Activated CD4-positive, alpha-beta memory T cell treated with anti-CD3 and anti-CD28 coated beads, Interleukin-2, amount 10 ng/mL, durations not matched to agents 7 days and 5 days (primary cell): Measurements from ENCODE around the gene GID8. TPM values are rescaled to one million over a fixed set of nuclear protein-coding genes. Genes with fewer than 3 reads are reported as not detected.

Experiments
- CTCF ChIA-PET: fragments of 350-600 bp; sonication (Branson Sonifier 250); formaldehyde crosslinking; loops from one replicate; lab custom pipeline; 2021; ENCODE audit warnings: antibody characterized with exemption, inconsistent platforms; lab: Charles Lee
- POLR2A ChIA-PET: fragments of 350-600 bp; sonication (Branson Sonifier 250); formaldehyde crosslinking; loops from one replicate; lab custom pipeline; 2021; ENCODE audit warnings: antibody characterized with exemption; lab: Charles Lee
- DNase-seq: peaks from one replicate; pipeline ENCODE4 v3.0.0-alpha.2; 2020
- H3K27ac Mint-ChIP-seq: one replicate; pipeline ENCODE4 v1.8.0; 2021; ENCODE audit warnings: mild to moderate bottlenecking, mixed read lengths
- H3K27me3 Mint-ChIP-seq: one replicate; pipeline ENCODE4 v1.8.0; 2021; ENCODE audit warnings: mixed read lengths
- H3K36me3 Mint-ChIP-seq: one replicate; pipeline ENCODE4 v1.8.0; 2021; ENCODE audit warnings: low read depth, mixed read lengths
- H3K4me1 Mint-ChIP-seq: one replicate; pipeline ENCODE4 v1.8.0; 2021; ENCODE audit warnings: mixed read lengths
- H3K4me3 Mint-ChIP-seq: one replicate; pipeline ENCODE4 v1.8.0; 2021; ENCODE audit warnings: mild to moderate bottlenecking, mixed read lengths
- H3K9me3 Mint-ChIP-seq: one replicate; pipeline ENCODE4 v1.8.0; 2021; ENCODE audit warnings: mixed read lengths
- total RNA-seq, 2 experiments: library from RNA; stranded (reverse); gene quantifications; one replicate each; pipeline ENCODE4 v1.2.3, GENCODE V29; 2021

Gene GID8
- total RNA-seq, 2 experiments from 2014 or later: 31.9 to 32.8 TPM

- ChIA-PET POLR2A (interaction anchor here (0.9 to 7.2 kb wide), 11 partner anchors 13 to 790 kb away, joined by 3 to 230 read pairs (median 5); partner anchors contain the start of gene DIDO1), CTCF (interaction anchor here (1.0 to 3.2 kb wide), 8 partner anchors 10 to 35 kb away, joined by 3 to 16 read pairs (median 10); no protein-coding TSS in a partner anchor)
- Mint-ChIP-seq H3K27ac (peak overlapping the region; percentile 94), H3K4me3 (peak overlapping the region; percentile 99), H3K27me3 (no peaks in the 10 kb centered on the region), H3K36me3 (peaks cover 30% of the 10 kb centered on the region), H3K4me1 (peaks cover 40% of the 10 kb centered on the region), H3K9me3 (no peaks in the 10 kb centered on the region)
- DNase-seq: peak; percentile 98
Observed at GRCh38 chr20:62937268-62938104, 461 bp upstream of the GID8 start.

GRCh38 chr20:62940875-62941274 is 2.9 kb downstream of the GID8 start:
- Mint-ChIP-seq H3K4me3 (no peak overlapping the region), H3K4me1 (peaks cover 31% of the 10 kb centered on the region), H3K27ac (no peak overlapping the region), H3K36me3 (peaks cover 59% of the 10 kb centered on the region), H3K9me3 (no peaks in the 10 kb centered on the region), H3K27me3 (no peaks in the 10 kb centered on the region)
- ChIA-PET POLR2A (no interaction called here), CTCF (interaction anchor here (0.7 kb wide), 1 partner anchor 68 kb away, joined by 3 read pairs; no protein-coding TSS in a partner anchor)
- DNase-seq: no peak

GRCh38 chr20:62941792-62942191 is 3.8 kb downstream of the GID8 start:
- H3K27me3 Mint-ChIP-seq: no peaks in the 10 kb centered on the region
- peaks cover 29% of the 10 kb centered on the region for H3K4me1 Mint-ChIP-seq
- H3K4me3 Mint-ChIP-seq: no peak overlapping the region
- H3K36me3 Mint-ChIP-seq: peaks cover 64% of the 10 kb centered on the region
- ChIA-PET POLR2A (no interaction called here), CTCF (no interaction called here)
- no peak overlapping the region for H3K27ac Mint-ChIP-seq
- no peaks in the 10 kb centered on the region for H3K9me3 Mint-ChIP-seq
- no peak for DNase-seq

GRCh38 chr20:62942456-62942855 is 4.5 kb downstream of the GID8 start:
- POLR2A ChIA-PET: interaction anchor here (1.1 kb wide), 1 partner anchor 12 kb away, joined by 3 read pairs; no protein-coding TSS in a partner anchor

GRCh38 chr20:62943396-62943795 is 5.4 kb downstream of the GID8 start:
- H3K36me3 Mint-ChIP-seq: peaks cover 74% of the 10 kb centered on the region
- no peak overlapping the region for H3K27ac Mint-ChIP-seq
- no peaks in the 10 kb centered on the region for H3K27me3 Mint-ChIP-seq
- no peaks in the 10 kb centered on the region for H3K9me3 Mint-ChIP-seq
- no peak for DNase-seq
- peaks cover 23% of the 10 kb centered on the region for H3K4me1 Mint-ChIP-seq
- CTCF ChIA-PET: no interaction called here
- POLR2A ChIA-PET: interaction anchor here (1.1 kb wide), 1 partner anchor 11 kb away, joined by 3 read pairs; no protein-coding TSS in a partner anchor
- no peak overlapping the region for H3K4me3 Mint-ChIP-seq

More at GRCh38 chr20:62942456-62942855, 4.5 kb downstream of the GID8 start:
- Mint-ChIP-seq H3K9me3 (no peaks in the 10 kb centered on the region), H3K36me3 (peaks cover 68% of the 10 kb centered on the region), H3K27me3 (no peaks in the 10 kb centered on the region), H3K4me1 (peaks cover 26% of the 10 kb centered on the region), H3K27ac (no peak overlapping the region), H3K4me3 (no peak overlapping the region)
- no peak for DNase-seq
- CTCF ChIA-PET: no interaction called here

GRCh38 chr20:62944184-62944583 is 6.2 kb downstream of the GID8 start:
- Mint-ChIP-seq H3K36me3 (peaks cover 77% of the 10 kb centered on the region), H3K4me3 (no peak overlapping the region), H3K27me3 (no peaks in the 10 kb centered on the region), H3K27ac (no peak overlapping the region), H3K9me3 (peaks cover 3% of the 10 kb centered on the region), H3K4me1 (peaks cover 16% of the 10 kb centered on the region)
- ChIA-PET CTCF (no interaction called here), POLR2A (interaction anchor here (0.7 kb wide), 1 partner anchor 23 kb away, joined by 3 read pairs; no protein-coding TSS in a partner anchor)
- no peak for DNase-seq

- ChIA-PET POLR2A (interaction anchor here (0.7 kb wide), 1 partner anchor 24 kb away, joined by 3 read pairs; no protein-coding TSS in a partner anchor), CTCF (no interaction called here)
- peaks cover 12% of the 10 kb centered on the region for H3K4me1 Mint-ChIP-seq
- H3K9me3 Mint-ChIP-seq: peaks cover 3% of the 10 kb centered on the region
- H3K36me3 Mint-ChIP-seq: peaks cover 79% of the 10 kb centered on the region
- no peak overlapping the region for H3K27ac Mint-ChIP-seq
- H3K4me3 Mint-ChIP-seq: no peak overlapping the region
- H3K27me3 Mint-ChIP-seq: no peaks in the 10 kb centered on the region
- DNase-seq: no peak
Observed at GRCh38 chr20:62944746-62945145, 6.8 kb downstream of the GID8 start.

GRCh38 chr20:62945771-62946339 is 7.9 kb downstream of the GID8 start:
- H3K27me3 Mint-ChIP-seq: no peaks in the 10 kb centered on the region
- peaks cover 7% of the 10 kb centered on the region for H3K4me1 Mint-ChIP-seq
- peaks cover 3% of the 10 kb centered on the region for H3K9me3 Mint-ChIP-seq
- no peak for DNase-seq
- H3K36me3 Mint-ChIP-seq: peaks cover 88% of the 10 kb centered on the region
- ChIA-PET POLR2A (no interaction called here), CTCF (no interaction called here)
- no peak overlapping the region for H3K4me3 Mint-ChIP-seq
- H3K27ac Mint-ChIP-seq: no peak overlapping the region

GRCh38 chr20:62946918-62947317 is 9.0 kb downstream of the GID8 start:
- peaks cover 3% of the 10 kb centered on the region for H3K9me3 Mint-ChIP-seq
- ChIA-PET CTCF (no interaction called here), POLR2A (no interaction called here)
- no peaks in the 10 kb centered on the region for H3K27me3 Mint-ChIP-seq
- no peak overlapping the region for H3K4me3 Mint-ChIP-seq
- no peak overlapping the region for H3K27ac Mint-ChIP-seq
- H3K4me1 Mint-ChIP-seq: peaks cover 5% of the 10 kb centered on the region
- no peak for DNase-seq
- peaks cover 80% of the 10 kb centered on the region for H3K36me3 Mint-ChIP-seq

- no peak for DNase-seq
- peaks cover 73% of the 10 kb centered on the region for H3K36me3 Mint-ChIP-seq
- H3K4me3 Mint-ChIP-seq: no peak overlapping the region
- POLR2A ChIA-PET: interaction anchor here (1.7 kb wide), 1 partner anchor 9 kb away, joined by 7 read pairs; no protein-coding TSS in a partner anchor
- H3K27me3 Mint-ChIP-seq: no peaks in the 10 kb centered on the region
- no peak overlapping the region for H3K27ac Mint-ChIP-seq
- H3K9me3 Mint-ChIP-seq: peaks cover 3% of the 10 kb centered on the region
- peaks cover 8% of the 10 kb centered on the region for H3K4me1 Mint-ChIP-seq
- CTCF ChIA-PET: no interaction called here
Observed at GRCh38 chr20:62947532-62948300, 9.8 kb downstream of the GID8 start.

GRCh38 chr20:62949153-62949821 is 11.3 kb downstream of the GID8 start:
- Mint-ChIP-seq H3K4me3 (no peak overlapping the region), H3K36me3 (peaks cover 62% of the 10 kb centered on the region), H3K27ac (no peak overlapping the region), H3K27me3 (no peaks in the 10 kb centered on the region), H3K9me3 (peaks cover 3% of the 10 kb centered on the region), H3K4me1 (peaks cover 24% of the 10 kb centered on the region)
- ChIA-PET CTCF (no interaction called here), POLR2A (interaction anchor here (0.9 to 1.7 kb wide), 2 partner anchors 10 to 31 kb away, joined by 3 to 7 read pairs; no protein-coding TSS in a partner anchor)
- DNase-seq: no peak

GRCh38 chr20:62949962-62950361 is 12.0 kb downstream of the GID8 start:
- H3K27me3 Mint-ChIP-seq: no peaks in the 10 kb centered on the region
- no peak overlapping the region for H3K4me3 Mint-ChIP-seq
- peaks cover 3% of the 10 kb centered on the region for H3K9me3 Mint-ChIP-seq
- H3K27ac Mint-ChIP-seq: no peak overlapping the region
- ChIA-PET CTCF (no interaction called here), POLR2A (interaction anchor here (0.7 kb wide), 1 partner anchor 13 kb away, joined by 3 read pairs; no protein-coding TSS in a partner anchor)
- no peak for DNase-seq
- H3K4me1 Mint-ChIP-seq: peaks cover 29% of the 10 kb centered on the region
- H3K36me3 Mint-ChIP-seq: peaks cover 56% of the 10 kb centered on the region
